ENCODE measurements around the gene TNK2.

TNK2 gene

DNA sequence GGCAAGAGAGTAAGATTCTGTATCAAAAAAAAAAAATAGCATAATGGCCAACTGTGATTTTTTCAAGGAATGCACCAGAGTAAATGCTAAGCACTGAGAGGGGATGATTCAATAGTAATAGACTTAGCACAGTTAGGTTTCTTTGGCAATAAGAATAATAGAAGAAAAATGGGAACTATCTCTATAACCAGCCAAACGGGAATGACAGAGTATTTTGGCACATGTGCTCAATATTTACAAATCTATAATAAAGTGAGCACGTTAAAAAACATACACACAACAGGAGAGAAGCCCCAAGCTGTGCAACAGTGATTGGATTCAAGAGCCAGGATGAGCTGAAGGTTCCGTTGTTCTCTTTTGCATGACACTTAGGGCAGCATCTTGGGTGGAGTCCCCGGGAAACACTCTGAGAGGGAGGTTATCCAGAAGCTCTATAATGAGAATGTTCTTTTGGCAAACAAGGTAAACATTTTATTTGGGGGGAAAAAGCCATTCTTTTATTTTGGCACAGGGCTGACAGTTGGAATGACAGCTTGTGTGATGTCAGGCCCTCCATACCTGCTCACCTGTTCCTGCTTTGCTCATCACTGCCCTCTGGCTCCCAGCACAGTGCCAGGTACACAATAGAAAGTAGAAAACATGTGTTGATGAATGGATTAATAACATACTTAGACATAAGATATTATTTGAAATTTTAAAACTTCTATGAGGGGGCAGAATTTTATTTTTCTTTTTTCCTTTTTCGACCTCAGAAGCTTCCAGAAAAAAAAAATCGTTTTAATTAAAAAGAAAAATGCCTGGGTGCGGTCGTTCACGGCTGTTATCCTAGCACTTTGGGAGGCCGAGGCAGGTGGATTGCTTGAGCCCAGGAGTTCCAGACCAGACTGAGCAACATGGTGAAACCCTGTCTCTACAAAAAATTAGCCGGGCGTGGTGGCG, 52.6 kb downstream of the TNK2 start:
- H3K9me2 ChIP-seq (ENCODE audit: low read depth, low read length), result no peaks in the 10 kb centered on the region
- H3K27me3 ChIP-seq (ENCODE audit: insufficient read depth, low read length), result no peaks in the 10 kb centered on the region; the same call in 1 of the 2 replicates
- no peak overlapping the region for H3K9ac ChIP-seq (ENCODE audit: low read length)
- no peak overlapping the region for H3K4me3 ChIP-seq (ENCODE audit: low read depth, low read length, poor library complexity, severe bottlenecking)
- H3K4me1 ChIP-seq (ENCODE audit: insufficient read depth, low read length, severe bottlenecking), result peaks cover 14% of the 10 kb centered on the region
- no peak overlapping the region for H3K27ac ChIP-seq (ENCODE audit: low read depth, low read length, poor library complexity, severe bottlenecking)
- no peaks in the 10 kb centered on the region for H3K9me3 ChIP-seq (ENCODE audit: low read length)
- no peak overlapping the region for H3K4me2 ChIP-seq (ENCODE audit: low read length)
- no peak overlapping the region for H2AFZ ChIP-seq (ENCODE audit: low read length)
- no peaks in the 10 kb centered on the region for H3F3A ChIP-seq (ENCODE audit: insufficient read depth, low read length)
- no peak for TF ChIP-seq EZH2 (IDR thresholded peaks at IDR 0.05; ENCODE audit: borderline replicate concordance, low read length)
- TF ChIP-seq, protein P1, sequence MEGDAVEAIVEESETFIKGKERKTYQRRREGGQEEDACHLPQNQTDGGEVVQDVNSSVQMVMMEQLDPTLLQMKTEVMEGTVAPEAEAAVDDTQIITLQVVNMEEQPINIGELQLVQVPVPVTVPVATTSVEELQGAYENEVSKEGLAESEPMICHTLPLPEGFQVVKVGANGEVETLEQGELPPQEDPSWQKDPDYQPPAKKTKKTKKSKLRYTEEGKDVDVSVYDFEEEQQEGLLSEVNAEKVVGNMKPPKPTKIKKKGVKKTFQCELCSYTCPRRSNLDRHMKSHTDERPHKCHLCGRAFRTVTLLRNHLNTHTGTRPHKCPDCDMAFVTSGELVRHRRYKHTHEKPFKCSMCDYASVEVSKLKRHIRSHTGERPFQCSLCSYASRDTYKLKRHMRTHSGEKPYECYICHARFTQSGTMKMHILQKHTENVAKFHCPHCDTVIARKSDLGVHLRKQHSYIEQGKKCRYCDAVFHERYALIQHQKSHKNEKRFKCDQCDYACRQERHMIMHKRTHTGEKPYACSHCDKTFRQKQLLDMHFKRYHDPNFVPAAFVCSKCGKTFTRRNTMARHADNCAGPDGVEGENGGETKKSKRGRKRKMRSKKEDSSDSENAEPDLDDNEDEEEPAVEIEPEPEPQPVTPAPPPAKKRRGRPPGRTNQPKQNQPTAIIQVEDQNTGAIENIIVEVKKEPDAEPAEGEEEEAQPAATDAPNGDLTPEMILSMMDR (IDR thresholded peaks at IDR 0.05; ENCODE audit: low read length), result peak; percentile 44
- no peaks in the 10 kb centered on the region for H3K36me3 ChIP-seq (ENCODE audit: insufficient read depth, low read length)
- H4K20me1 ChIP-seq (ENCODE audit: insufficient read depth, low read length), result no peaks in the 10 kb centered on the region
- no peaks in the 10 kb centered on the region for H3K79me2 ChIP-seq (ENCODE audit: insufficient read depth, low read length)

DNA sequence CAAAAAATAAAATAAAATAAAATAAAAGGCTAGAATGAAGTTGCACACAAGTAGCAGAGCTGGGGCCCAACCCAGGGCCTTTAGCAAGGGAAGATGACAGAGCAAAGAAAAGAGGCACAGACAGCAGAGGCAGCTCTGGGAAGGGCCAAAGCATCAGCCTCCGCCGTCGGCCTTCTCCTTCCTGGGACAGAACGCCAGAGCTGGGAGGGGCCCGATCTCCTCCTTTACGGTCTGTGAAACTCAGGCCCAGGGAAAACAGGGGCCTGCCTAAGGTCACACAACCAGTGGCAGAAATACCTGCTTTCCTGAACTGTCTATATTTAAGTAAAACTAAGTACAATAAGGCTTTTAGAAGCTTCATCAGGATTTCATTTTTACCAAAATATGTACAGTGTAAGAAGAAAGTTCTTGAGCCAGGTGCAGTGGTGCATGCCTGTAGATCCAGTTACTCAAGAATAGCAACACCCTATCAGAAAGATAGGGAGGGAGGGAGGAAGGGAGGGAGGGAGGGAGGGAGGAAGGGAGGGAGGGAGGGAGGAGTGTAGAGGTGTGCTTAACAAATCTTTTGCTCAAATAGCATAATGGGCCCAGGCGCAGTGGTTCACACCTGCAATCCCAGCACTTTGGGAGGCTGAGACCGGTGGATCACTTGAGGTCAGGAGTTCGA, 53.6 kb downstream of the TNK2 start:
- H3K4me3 ChIP-seq (ENCODE audit: low read depth, low read length, poor library complexity, severe bottlenecking), result no peak overlapping the region
- H3K4me2 ChIP-seq (ENCODE audit: low read length), result no peak overlapping the region
- H3K79me2 ChIP-seq (ENCODE audit: insufficient read depth, low read length), result no peaks in the 10 kb centered on the region
- H4K20me1 ChIP-seq (ENCODE audit: insufficient read depth, low read length), result no peaks in the 10 kb centered on the region
- no peak overlapping the region for H3K9ac ChIP-seq (ENCODE audit: low read length)
- TF ChIP-seq, protein P1 (IDR thresholded peaks at IDR 0.05; ENCODE audit: low read length), result no peak
- no peak for TF ChIP-seq EZH2 (IDR thresholded peaks at IDR 0.05; ENCODE audit: borderline replicate concordance, low read length)
- H3K9me2 ChIP-seq (ENCODE audit: low read depth, low read length), result no peaks in the 10 kb centered on the region
- H2AFZ ChIP-seq (ENCODE audit: low read length), result no peak overlapping the region
- no peaks in the 10 kb centered on the region for H3K36me3 ChIP-seq (ENCODE audit: insufficient read depth, low read length)
- H3K27me3 ChIP-seq (ENCODE audit: insufficient read depth, low read length), result no peaks in the 10 kb centered on the region; the same call in 1 of the 2 replicates
- H3K9me3 ChIP-seq (ENCODE audit: low read length), result no peaks in the 10 kb centered on the region
- H3K4me1 ChIP-seq (ENCODE audit: insufficient read depth, low read length, severe bottlenecking), result peaks cover 14% of the 10 kb centered on the region
- no peaks in the 10 kb centered on the region for H3F3A ChIP-seq (ENCODE audit: insufficient read depth, low read length)
- H3K27ac ChIP-seq (ENCODE audit: low read depth, low read length, poor library complexity, severe bottlenecking), result no peak overlapping the region

DNA sequence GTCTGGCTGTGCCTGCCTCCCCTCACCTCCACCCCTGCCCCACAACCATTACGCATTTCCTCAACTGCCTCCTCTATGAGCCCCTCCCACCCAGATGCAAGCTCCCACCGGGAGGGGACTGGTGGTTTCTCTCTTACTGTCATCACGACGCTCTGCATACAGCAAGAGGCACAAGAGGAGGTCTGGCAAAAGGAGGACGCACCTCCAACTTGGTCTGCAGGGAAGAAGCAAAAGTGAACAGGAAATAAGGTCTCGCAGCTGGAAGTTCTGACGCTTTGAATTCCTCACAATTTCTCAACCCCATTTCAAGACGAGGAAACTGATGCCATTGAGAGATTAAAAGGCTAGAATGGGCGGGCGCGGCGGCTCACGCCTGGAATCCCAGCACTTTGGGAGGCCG, 54.4 kb downstream of the TNK2 start:
- no peak overlapping the region for H3K4me2 ChIP-seq (ENCODE audit: low read length)
- H3K4me3 ChIP-seq (ENCODE audit: low read depth, low read length, poor library complexity, severe bottlenecking), result no peak overlapping the region
- H3K4me1 ChIP-seq (ENCODE audit: insufficient read depth, low read length, severe bottlenecking), result peaks cover 7% of the 10 kb centered on the region
- no peaks in the 10 kb centered on the region for H3K36me3 ChIP-seq (ENCODE audit: insufficient read depth, low read length)
- H3K79me2 ChIP-seq (ENCODE audit: insufficient read depth, low read length), result no peaks in the 10 kb centered on the region
- H3K9ac ChIP-seq (ENCODE audit: low read length), result no peak overlapping the region
- no peaks in the 10 kb centered on the region for H3F3A ChIP-seq (ENCODE audit: insufficient read depth, low read length)
- no peak for TF ChIP-seq EZH2 (IDR thresholded peaks at IDR 0.05; ENCODE audit: borderline replicate concordance, low read length)
- TF ChIP-seq, protein P1 (IDR thresholded peaks at IDR 0.05; ENCODE audit: low read length), result no peak
- no peaks in the 10 kb centered on the region for H4K20me1 ChIP-seq (ENCODE audit: insufficient read depth, low read length)
- H3K27me3 ChIP-seq (ENCODE audit: insufficient read depth, low read length), result no peaks in the 10 kb centered on the region; the same call in 1 of the 2 replicates
- H2AFZ ChIP-seq (ENCODE audit: low read length), result no peak overlapping the region
- no peak overlapping the region for H3K27ac ChIP-seq (ENCODE audit: low read depth, low read length, poor library complexity, severe bottlenecking)
- no peaks in the 10 kb centered on the region for H3K9me2 ChIP-seq (ENCODE audit: low read depth, low read length)
- H3K9me3 ChIP-seq (ENCODE audit: low read length), result no peaks in the 10 kb centered on the region
